Adipocyte (in vitro differentiated cells): ENCODE measurements around the gene OTX1.
"Not testable (repeated sequence)": the region's sequence is repeated elsewhere in the genome, so short reads cannot be mapped to it uniquely, and the experiment has no call there.

Experiments used
- DNase-seq: peaks from one replicate; pipeline ENCODE4 v3.0.0-alpha.2; 2015; ENCODE audit warnings: low read depth
- H3K27me3 ChIP-seq: replicated peaks from 2 replicates; pipeline ENCODE4 v1.7.0; 2013; ENCODE audit warnings: mild to moderate bottlenecking, low read length, moderate library complexity; ENCODE audit not compliant: control insufficient read depth, insufficient read depth
- H3K36me3 ChIP-seq: 2 replicates; pipeline ENCODE4 v1.7.0; 2013; ENCODE audit warnings: low read length, mild to moderate bottlenecking, moderate library complexity; ENCODE audit not compliant: control insufficient read depth, insufficient read depth, severe bottlenecking
- H3K4me1 ChIP-seq: 2 replicates; pipeline ENCODE4 v1.7.0; 2013; ENCODE audit warnings: mild to moderate bottlenecking, low read length, moderate library complexity; ENCODE audit not compliant: control insufficient read depth, insufficient read depth
- H3K4me3 ChIP-seq: 2 replicates; pipeline ENCODE4 v1.7.0; 2013; ENCODE audit warnings: mild to moderate bottlenecking, low read length, moderate library complexity
- H3K9ac ChIP-seq: 2 replicates; pipeline ENCODE4 v1.7.0; 2013; ENCODE audit warnings: mild to moderate bottlenecking, low read length, moderate library complexity
- H3K9me3 ChIP-seq: 2 replicates; pipeline ENCODE4 v1.7.0; 2013; ENCODE audit warnings: mild to moderate bottlenecking, low read length, moderate library complexity; ENCODE audit not compliant: control insufficient read depth

The OTX1 gene

DNA sequence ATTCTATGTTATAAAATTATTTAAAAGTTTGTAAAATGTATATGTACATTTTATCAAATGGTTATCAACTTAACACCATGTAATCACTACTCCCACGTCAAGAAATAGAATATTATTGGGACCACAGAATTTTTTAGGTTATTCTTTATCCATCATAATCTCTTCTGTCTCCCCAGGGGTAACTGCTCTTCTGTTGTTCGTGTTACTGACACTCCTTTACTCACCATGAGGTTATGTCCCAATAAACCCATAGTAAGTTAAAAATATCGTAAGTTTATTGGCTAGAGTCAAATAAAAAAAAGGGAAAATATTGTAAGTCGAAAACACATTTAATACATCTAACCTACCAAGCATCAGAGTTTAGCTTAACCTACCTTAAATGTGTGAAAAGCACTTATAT is 14.0 kb downstream of the OTX1 start:
- DNase-seq, result no peak
- Histone ChIP-seq H3K4me1 (peaks cover 3% of the 10 kb centered on the region), H3K9me3 (no peaks in the 10 kb centered on the region), H3K9ac (no peak overlapping the region), H3K4me3 (no peak overlapping the region), H3K36me3 (no peaks in the 10 kb centered on the region), H3K27me3 (peaks cover 61% of the 10 kb centered on the region)

DNA sequence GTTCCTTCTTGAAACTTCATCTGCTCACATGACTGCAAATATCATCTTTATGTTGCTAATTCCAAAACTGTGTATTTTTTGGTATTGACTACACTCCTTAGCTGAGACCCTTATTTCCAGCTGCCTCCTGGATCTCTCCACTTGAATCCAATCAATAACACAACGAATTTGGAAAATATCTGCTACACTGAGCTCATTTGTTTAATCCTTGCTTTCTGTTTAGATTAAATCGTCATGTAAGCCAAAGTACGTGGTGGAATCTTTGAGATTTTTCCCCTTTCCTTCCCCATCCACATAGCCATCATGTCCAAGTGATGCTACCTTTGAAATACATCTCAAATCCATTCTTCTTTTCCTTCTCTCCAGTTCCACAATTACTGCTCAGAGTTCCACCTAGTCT is 15.6 kb downstream of the OTX1 start:
- H3K4me3 ChIP-seq, result no peak overlapping the region
- no peaks in the 10 kb centered on the region for H3K36me3 ChIP-seq
- no peak for DNase-seq
- H3K9ac ChIP-seq, result no peak overlapping the region
- H3K9me3 ChIP-seq, result no peaks in the 10 kb centered on the region
- no peaks in the 10 kb centered on the region for H3K4me1 ChIP-seq
- peaks cover 52% of the 10 kb centered on the region for H3K27me3 ChIP-seq

DNA sequence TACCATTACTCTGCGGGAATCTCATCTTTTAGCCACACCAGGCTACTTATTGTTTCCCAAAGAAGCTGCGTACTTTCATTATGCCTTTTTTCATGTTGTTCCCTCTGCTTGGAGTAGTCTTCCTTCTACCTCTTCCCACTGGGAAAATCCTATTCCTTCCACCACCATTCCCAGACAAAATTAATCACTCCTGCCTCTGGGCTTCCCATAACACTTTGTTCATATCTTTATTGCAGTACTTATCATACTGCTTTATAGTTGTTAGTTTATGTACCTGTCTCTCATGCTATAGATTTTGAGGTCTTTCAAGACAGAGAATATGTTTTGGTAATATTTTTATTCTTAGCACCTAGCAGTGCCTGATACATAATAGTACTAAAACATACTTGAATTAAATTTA is 16.2 kb downstream of the OTX1 start:
- Histone ChIP-seq H3K9ac (no peak overlapping the region), H3K9me3 (no peaks in the 10 kb centered on the region), H3K4me3 (no peak overlapping the region), H3K27me3 (peaks cover 52% of the 10 kb centered on the region), H3K36me3 (no peaks in the 10 kb centered on the region), H3K4me1 (no peaks in the 10 kb centered on the region)
- DNase-seq, result no peak

DNA sequence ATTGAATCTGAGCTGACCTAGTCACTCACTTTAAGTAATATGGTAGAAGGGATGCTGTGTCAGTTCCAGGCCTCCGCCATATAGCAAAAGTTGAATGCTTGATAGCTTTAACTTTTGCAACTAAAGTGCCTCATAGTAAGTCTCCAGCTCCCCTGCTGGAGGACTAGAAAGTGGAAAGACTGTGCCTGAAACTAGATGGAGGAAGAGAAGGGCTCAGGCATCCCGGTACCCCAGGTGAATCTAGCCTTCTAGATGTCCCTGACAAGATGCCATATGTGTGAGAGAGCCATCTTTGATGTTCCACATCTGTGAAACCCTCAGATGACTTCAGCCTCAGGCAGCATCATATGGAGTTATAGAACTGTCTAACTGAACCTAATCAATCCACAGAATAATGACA is 21.0 kb downstream of the OTX1 start:
- no peak overlapping the region for H3K4me3 ChIP-seq
- no peak for DNase-seq
- no peaks in the 10 kb centered on the region for H3K4me1 ChIP-seq
- H3K9me3 ChIP-seq, result no peaks in the 10 kb centered on the region
- H3K27me3 ChIP-seq, result peaks cover 22% of the 10 kb centered on the region
- no peaks in the 10 kb centered on the region for H3K36me3 ChIP-seq
- no peak overlapping the region for H3K9ac ChIP-seq

DNA sequence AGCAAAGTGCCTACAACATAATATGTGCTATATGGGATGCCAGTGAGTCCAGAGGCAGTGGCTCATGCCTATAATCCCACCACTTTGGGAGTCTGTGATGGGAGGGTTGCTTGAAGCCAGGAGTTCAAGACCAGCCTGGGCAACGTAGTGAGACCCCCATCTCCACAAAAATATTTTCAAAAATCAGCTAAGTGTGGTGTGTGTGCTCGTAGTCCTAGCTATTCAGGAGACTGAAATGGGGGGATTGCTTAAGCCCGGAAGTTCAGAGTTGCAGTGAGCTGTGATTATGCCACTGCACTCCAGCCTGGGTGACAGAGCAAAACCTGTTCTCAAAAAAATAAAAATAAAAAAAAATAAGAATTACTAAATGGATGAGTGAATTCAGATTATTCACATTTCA is 23.4 kb downstream of the OTX1 start:
- no peak for DNase-seq
- Histone ChIP-seq H3K4me3 (no peak overlapping the region), H3K9me3 (no peaks in the 10 kb centered on the region), H3K4me1 (no peaks in the 10 kb centered on the region), H3K27me3 (peaks cover 10% of the 10 kb centered on the region), H3K36me3 (no peaks in the 10 kb centered on the region), H3K9ac (no peak overlapping the region)

DNA sequence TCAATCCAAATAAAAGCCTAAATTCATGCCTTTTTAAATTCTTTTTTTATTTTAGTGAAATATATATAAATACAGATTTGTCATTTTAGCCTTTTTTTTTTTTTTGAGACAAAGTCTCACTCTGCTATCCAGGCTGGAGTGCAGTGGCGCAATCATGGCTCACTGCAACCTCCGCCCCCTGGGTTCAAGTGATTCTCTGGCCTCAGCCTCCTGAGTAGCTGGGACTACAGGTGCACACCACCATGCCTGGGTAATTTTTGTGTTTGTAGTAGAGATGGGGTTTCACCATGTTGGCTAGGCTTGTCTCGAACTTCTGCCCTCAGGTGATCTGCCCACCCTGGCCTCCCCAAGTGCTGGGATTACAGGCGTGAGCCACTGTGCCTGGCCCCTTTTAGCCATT is 23.8 kb downstream of the OTX1 start:
- not testable (repeated sequence) for H3K9me3 ChIP-seq, H3K27me3 ChIP-seq, DNase-seq, H3K36me3 ChIP-seq, H3K4me3 ChIP-seq, H3K4me1 ChIP-seq, H3K9ac ChIP-seq

DNA sequence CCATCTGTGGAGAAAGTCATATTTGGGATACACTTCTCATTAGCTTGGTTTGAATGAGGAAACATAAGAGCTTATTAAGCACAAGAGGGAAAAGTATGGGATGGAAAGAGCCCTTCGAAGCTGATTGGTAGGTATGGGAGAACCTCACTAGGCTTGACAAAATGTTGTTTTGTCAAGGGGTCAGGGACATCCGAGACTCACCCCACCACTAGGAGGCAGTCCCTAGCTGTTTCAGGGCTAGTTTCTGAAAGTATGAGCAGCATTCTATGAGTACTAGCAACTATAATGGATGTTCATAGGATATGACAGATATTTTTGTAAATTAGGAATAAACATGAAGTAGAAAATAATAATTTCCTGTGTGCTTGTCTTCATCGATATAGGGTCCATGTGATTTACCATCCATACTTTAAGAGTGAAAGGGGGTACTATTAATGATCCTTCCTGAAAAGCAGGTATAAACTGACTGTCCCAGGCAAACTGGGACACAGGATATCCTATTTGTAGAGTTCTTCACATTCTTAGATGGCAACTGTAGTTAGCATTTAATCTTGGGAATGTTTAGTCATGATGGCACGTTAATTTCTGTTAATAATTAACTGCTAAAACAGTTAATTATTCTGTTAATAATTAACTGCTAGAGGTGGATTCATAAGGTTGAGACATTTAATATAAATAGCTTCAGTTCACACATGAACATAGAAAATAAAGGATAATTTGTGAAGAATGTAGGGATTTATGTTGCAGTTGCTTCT is 28.4 kb downstream of the OTX1 start:
- Histone ChIP-seq H3K9ac (no peak overlapping the region), H3K36me3 (no peaks in the 10 kb centered on the region), H3K4me1 (no peaks in the 10 kb centered on the region), H3K4me3 (no peak overlapping the region), H3K27me3 (no peaks in the 10 kb centered on the region), H3K9me3 (no peaks in the 10 kb centered on the region)
- DNase-seq, result no peak

DNA sequence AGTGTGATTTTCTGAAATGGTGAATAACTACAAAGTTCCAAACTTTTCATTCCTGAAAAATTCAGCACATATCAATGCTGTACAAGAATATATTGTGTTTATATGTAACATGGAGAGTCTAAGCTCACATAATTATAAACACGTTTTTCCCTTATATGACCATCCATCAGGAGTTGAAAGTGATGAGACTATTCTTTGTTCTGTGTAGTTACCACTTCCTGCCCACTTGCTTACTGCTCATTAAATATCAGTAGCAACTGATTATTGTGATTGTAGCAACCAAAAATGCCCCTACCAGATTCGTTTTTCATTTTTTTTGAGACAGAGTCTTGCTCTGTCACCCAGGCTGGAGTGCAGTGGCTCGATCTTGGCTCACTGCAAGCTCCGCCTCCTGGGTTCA is 30.8 kb downstream of the OTX1 start:
- H3K4me1 ChIP-seq, result no peaks in the 10 kb centered on the region
- no peaks in the 10 kb centered on the region for H3K27me3 ChIP-seq
- DNase-seq, result no peak
- H3K36me3 ChIP-seq, result no peaks in the 10 kb centered on the region
- H3K9ac ChIP-seq, result no peak overlapping the region
- no peaks in the 10 kb centered on the region for H3K9me3 ChIP-seq
- no peak overlapping the region for H3K4me3 ChIP-seq

DNA sequence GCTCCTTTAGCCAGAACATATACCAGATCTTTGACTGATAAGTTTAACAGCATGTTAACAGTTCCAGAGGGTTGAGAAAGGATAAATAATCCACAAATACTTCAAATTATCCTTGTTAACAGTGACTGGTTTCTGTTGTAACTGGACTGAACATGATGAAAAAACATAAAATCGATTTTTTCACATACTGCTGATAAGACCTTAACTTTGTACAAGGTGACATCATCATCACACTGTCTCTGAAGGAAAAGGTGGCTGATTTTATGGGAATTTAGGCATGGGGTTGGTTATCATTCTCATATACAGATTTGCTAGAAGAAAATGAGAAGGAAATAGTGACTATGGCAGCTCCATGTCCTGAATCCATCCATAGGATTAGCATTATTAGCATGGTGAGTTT is 36.1 kb downstream of the OTX1 start:
- H3K9me3 ChIP-seq, result no peaks in the 10 kb centered on the region
- no peaks in the 10 kb centered on the region for H3K4me1 ChIP-seq
- DNase-seq, result no peak
- no peak overlapping the region for H3K4me3 ChIP-seq
- H3K27me3 ChIP-seq, result no peaks in the 10 kb centered on the region
- H3K36me3 ChIP-seq, result no peaks in the 10 kb centered on the region
- no peak overlapping the region for H3K9ac ChIP-seq

DNA sequence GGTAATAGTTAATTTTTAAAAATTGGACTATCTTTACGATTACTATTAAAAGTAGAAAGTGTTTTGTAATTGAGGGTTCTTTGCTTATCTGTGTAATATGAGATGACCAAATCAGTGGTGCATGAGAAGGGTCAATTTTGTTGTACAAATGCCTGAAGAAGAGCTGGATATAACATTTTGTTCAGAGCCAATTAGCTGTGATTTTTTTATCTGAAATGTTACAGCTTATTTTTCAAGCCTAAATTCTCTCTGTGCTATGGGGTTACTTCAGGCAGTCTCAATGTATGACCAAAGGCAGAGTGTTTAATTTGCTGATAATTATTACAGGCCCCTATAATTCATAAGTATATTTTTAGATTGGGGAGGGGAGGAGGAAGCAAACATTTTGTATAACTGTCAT is 41.8 kb downstream of the OTX1 start:
- Histone ChIP-seq H3K4me1 (no peaks in the 10 kb centered on the region), H3K36me3 (no peaks in the 10 kb centered on the region), H3K4me3 (no peak overlapping the region), H3K9me3 (no peaks in the 10 kb centered on the region), H3K9ac (no peak overlapping the region), H3K27me3 (no peaks in the 10 kb centered on the region)
- DNase-seq, result no peak

DNA sequence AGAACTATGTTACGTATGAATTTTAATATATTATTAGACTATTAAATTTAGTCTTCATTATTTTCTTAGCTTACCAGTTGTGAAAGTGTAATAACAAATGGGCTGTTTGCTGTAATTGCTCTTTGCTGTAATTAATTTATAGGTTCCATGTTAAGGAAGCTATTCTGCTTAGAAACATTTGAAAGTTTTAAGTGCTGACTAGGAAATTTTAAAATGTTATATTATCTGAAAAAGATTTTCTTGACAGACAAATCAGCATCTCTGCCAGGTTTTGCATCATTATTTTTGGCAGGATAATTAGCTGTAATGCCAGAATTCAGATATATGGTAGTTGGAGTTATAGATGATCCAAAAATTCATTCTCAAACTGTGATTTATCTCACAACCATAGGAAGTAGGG is 42.2 kb downstream of the OTX1 start:
- H3K27me3 ChIP-seq, result no peaks in the 10 kb centered on the region
- H3K4me3 ChIP-seq, result no peak overlapping the region
- DNase-seq, result no peak
- no peak overlapping the region for H3K9ac ChIP-seq
- no peaks in the 10 kb centered on the region for H3K36me3 ChIP-seq
- H3K4me1 ChIP-seq, result no peaks in the 10 kb centered on the region
- H3K9me3 ChIP-seq, result no peaks in the 10 kb centered on the region

DNA sequence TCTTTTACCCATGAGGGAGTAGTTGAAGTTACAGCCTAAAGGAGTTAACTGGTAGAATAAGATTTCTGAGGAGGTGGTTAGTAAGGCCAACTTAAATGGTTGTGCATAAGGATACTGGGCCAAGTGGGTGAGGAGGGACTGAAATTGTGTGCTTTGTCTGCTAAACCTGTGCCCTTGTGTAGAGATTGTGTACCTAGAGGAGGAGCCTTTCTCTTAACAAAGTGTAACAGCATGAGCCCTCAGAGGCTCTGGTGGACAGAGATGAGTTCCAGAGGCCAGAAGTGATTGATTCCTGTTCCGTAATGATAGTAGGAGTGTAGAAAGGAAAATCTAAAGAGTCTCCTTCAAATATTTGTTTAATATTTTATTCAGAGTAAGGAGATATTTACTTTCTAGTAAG is 42.9 kb downstream of the OTX1 start:
- H3K9me3 ChIP-seq, result no peaks in the 10 kb centered on the region
- H3K4me3 ChIP-seq, result no peak overlapping the region
- no peaks in the 10 kb centered on the region for H3K4me1 ChIP-seq
- no peak for DNase-seq
- no peaks in the 10 kb centered on the region for H3K36me3 ChIP-seq
- no peaks in the 10 kb centered on the region for H3K27me3 ChIP-seq
- H3K9ac ChIP-seq, result no peak overlapping the region
